ENCODE data around the gene PTCH2.

GRCh38 chr1:44860891-44861425, 17.9 kb upstream of the PTCH2 start:
- TF ChIP-seq, protein P1, sequence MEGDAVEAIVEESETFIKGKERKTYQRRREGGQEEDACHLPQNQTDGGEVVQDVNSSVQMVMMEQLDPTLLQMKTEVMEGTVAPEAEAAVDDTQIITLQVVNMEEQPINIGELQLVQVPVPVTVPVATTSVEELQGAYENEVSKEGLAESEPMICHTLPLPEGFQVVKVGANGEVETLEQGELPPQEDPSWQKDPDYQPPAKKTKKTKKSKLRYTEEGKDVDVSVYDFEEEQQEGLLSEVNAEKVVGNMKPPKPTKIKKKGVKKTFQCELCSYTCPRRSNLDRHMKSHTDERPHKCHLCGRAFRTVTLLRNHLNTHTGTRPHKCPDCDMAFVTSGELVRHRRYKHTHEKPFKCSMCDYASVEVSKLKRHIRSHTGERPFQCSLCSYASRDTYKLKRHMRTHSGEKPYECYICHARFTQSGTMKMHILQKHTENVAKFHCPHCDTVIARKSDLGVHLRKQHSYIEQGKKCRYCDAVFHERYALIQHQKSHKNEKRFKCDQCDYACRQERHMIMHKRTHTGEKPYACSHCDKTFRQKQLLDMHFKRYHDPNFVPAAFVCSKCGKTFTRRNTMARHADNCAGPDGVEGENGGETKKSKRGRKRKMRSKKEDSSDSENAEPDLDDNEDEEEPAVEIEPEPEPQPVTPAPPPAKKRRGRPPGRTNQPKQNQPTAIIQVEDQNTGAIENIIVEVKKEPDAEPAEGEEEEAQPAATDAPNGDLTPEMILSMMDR (IDR thresholded peaks at IDR 0.05) = no peak
- TF ChIP-seq POLR2AphosphoS5 (IDR thresholded peaks at IDR 0.05; ENCODE audit: low read depth, low read length) = no peak

Measured in Panc1 (cell line).